ENCODE measurements around the gene PYGB.
A peak's percentile ranks its signal among the peaks of the same experiment; 100 is the strongest.
"Not testable (repeated sequence)": the region's sequence is repeated elsewhere in the genome, so short reads cannot be mapped to it uniquely, and the experiment has no call there.

Gene PYGB

GRCh38 chr20:25308671-25309394, 60.9 kb downstream of the PYGB start (continued):
- TF ChIP-seq CSRNP3 (CRISPR knock-in tag; IDR thresholded peaks at IDR 0.05), result no peak

GRCh38 chr20:25309395-25310267, 61.7 kb downstream of the PYGB start:
- 0 out of 2 replicates have a peak, but pooled peaks have one; percentile 8 for TF ChIP-seq TCF4 (CRISPR knock-in tag; IDR thresholded peaks at IDR 0.05; ENCODE audit: borderline replicate concordance)
- TF ChIP-seq CREB5 (CRISPR knock-in tag; IDR thresholded peaks at IDR 0.05; ENCODE audit: low read depth), result no peak
- peak; percentile 87 for ATAC-seq

- TF ChIP-seq PATZ1 (CRISPR knock-in tag; IDR thresholded peaks at IDR 0.05; ENCODE audit: borderline replicate concordance), result 0 out of 2 replicates have a peak, but pooled peaks have one; percentile 31
- no peak for TF ChIP-seq ISL1 (CRISPR knock-in tag; IDR thresholded peaks at IDR 0.05)
- ATAC-seq, result peak; percentile 92
Measured at GRCh38 chr20:25310268-25310920, 62.5 kb downstream of the PYGB start.

- no peak for TF ChIP-seq ZNF70 (CRISPR knock-in tag; IDR thresholded peaks at IDR 0.05)
- no peak for TF ChIP-seq GLIS3 (CRISPR knock-in tag; IDR thresholded peaks at IDR 0.05)
- no peak for TF ChIP-seq PATZ1 (CRISPR knock-in tag; IDR thresholded peaks at IDR 0.05; ENCODE audit: borderline replicate concordance)
- TF ChIP-seq ISL1 (CRISPR knock-in tag; IDR thresholded peaks at IDR 0.05), result no peak
- TF ChIP-seq ZFP30 (CRISPR knock-in tag; IDR thresholded peaks at IDR 0.05), result no peak
- TF ChIP-seq PPARA (CRISPR knock-in tag; IDR thresholded peaks at IDR 0.05; ENCODE audit: borderline replicate concordance), result no peak
- peak; percentile 22 for ATAC-seq
Measured at GRCh38 chr20:25310921-25311728, 63.2 kb downstream of the PYGB start.

GRCh38 chr20:25312716-25313115, 64.8 kb downstream of the PYGB start:
- ATAC-seq, result not testable (repeated sequence)

- TF ChIP-seq TOX (CRISPR knock-in tag; IDR thresholded peaks at IDR 0.05; ENCODE audit: borderline replicate concordance) (no peak), ZNF8 (CRISPR knock-in tag; IDR thresholded peaks at IDR 0.05) (no peak), BACH2 (CRISPR knock-in tag; IDR thresholded peaks at IDR 0.05; ENCODE audit: borderline replicate concordance) (no peak), POU6F1 (CRISPR knock-in tag; IDR thresholded peaks at IDR 0.05; ENCODE audit: borderline replicate concordance, low read depth) (no peak), ISL1 (CRISPR knock-in tag; IDR thresholded peaks at IDR 0.05) (no peak), CSDC2 (CRISPR knock-in tag; IDR thresholded peaks at IDR 0.05) (no peak), TSHZ2 (CRISPR knock-in tag; IDR thresholded peaks at IDR 0.05) (no peak)
Measured at GRCh38 chr20:25313593-25313992, 65.7 kb downstream of the PYGB start.

More at GRCh38 chr20:25313593-25313992, 65.7 kb downstream of the PYGB start:
- ATAC-seq, result no peak
